IMR-90 (cell line): ENCODE results near the gene USP5. TPM values are rescaled to one million over a fixed set of nuclear protein-coding genes. Genes with fewer than 3 reads are reported as not detected.

Experiments used
- ATAC-seq: fragments of 200-7000 bp; cut with Tn5 transposase; 2 replicates; pipeline ENCODE4 v1.9.1; 2020; ENCODE audit warnings: low read depth, mild to moderate bottlenecking, moderate library complexity
- BruUV-seq: library from RNA; stranded (reverse); fragments of 400-500 nt; replicated peaks from 2 replicates; lab custom pipeline; 2021; lab: Mats Ljungman, UMichigan
- CTCF ChIA-PET: fragments of 300-600 bp; formaldehyde crosslinking; extraction: SDS; loops from one replicate; lab custom pipeline; 2021; ENCODE audit warnings: antibody characterized with exemption; lab: Yijun Ruan, JAX
- POLR2A ChIA-PET: fragments of 300-600 bp; sonication (Branson Sonifier 250); formaldehyde crosslinking; loops from one replicate; lab custom pipeline; 2022; ENCODE audit warnings: antibody characterized with exemption; ENCODE audit not compliant: unreplicated experiment; lab: Charles Lee
- DNase-seq: peaks from one replicate; pipeline ENCODE4 v3.0.0; 2013
- H2AFZ ChIP-seq: replicated peaks from 2 replicates; pipeline ENCODE3; 2013; ENCODE audit warnings: low read length, mild to moderate bottlenecking; ENCODE audit not compliant: poor library complexity
- H2AK5ac ChIP-seq: 2 replicates; pipeline ENCODE4 v1.6.1; 2013; ENCODE audit warnings: low read depth, low read length, inconsistent platforms
- H2AK9ac ChIP-seq: replicated peaks from 2 replicates; pipeline ENCODE3; 2013; ENCODE audit warnings: mild to moderate bottlenecking, low read depth, low read length, moderate library complexity; ENCODE audit not compliant: poor library complexity
- H2BK120ac ChIP-seq: 2 replicates; pipeline ENCODE4 v1.6.1; 2013; ENCODE audit warnings: low read depth, low read length, inconsistent platforms
- H2BK15ac ChIP-seq: 3 replicates; pipeline ENCODE4 v1.6.1; 2013; ENCODE audit warnings: low read depth, low read length, inconsistent platforms
- H2BK20ac ChIP-seq: 2 replicates; pipeline ENCODE4 v1.6.1; 2013; ENCODE audit warnings: low read depth, mild to moderate bottlenecking, inconsistent platforms, low read length, moderate library complexity
- H2BK5ac ChIP-seq: 2 replicates; pipeline ENCODE4 v1.6.1; 2013; ENCODE audit warnings: mild to moderate bottlenecking, low read depth, low read length, inconsistent platforms; ENCODE audit not compliant: poor library complexity, severe bottlenecking
- H3K14ac ChIP-seq: replicated peaks from 2 replicates; pipeline ENCODE4 v1.6.1; 2013; ENCODE audit warnings: low read depth, low read length, inconsistent platforms
- H3K18ac ChIP-seq: 2 replicates; pipeline ENCODE4 v1.6.1; 2013; ENCODE audit warnings: low read depth, low read length, control low read depth
- H3K23ac ChIP-seq: 2 replicates; pipeline ENCODE4 v1.6.1; 2013; ENCODE audit warnings: low read depth, low read length, inconsistent platforms
- H3K27ac ChIP-seq: 2 replicates; pipeline ENCODE4 v1.5.1; 2013; ENCODE audit warnings: mild to moderate bottlenecking, control low read depth, low read length; ENCODE audit not compliant: insufficient read depth
- H3K27me3 ChIP-seq: 2 replicates; pipeline ENCODE4 v1.6.1; 2013; ENCODE audit warnings: low read length; ENCODE audit not compliant: control insufficient read depth, insufficient read depth
- H3K36me3 ChIP-seq: 2 replicates; pipeline ENCODE4 v1.6.1; 2013; ENCODE audit warnings: low read length, mixed read lengths; ENCODE audit not compliant: control insufficient read depth, insufficient read depth
- H3K4ac ChIP-seq: 2 replicates; pipeline ENCODE4 v1.6.1; 2013; ENCODE audit warnings: low read depth, low read length, inconsistent platforms
- H3K4me1 ChIP-seq: 2 replicates; pipeline ENCODE4 v1.6.1; 2013; ENCODE audit warnings: low read length, mixed read lengths; ENCODE audit not compliant: control insufficient read depth, insufficient read depth
- H3K4me2 ChIP-seq: 2 replicates; pipeline ENCODE4 v1.6.1; 2013; ENCODE audit warnings: low read depth, mild to moderate bottlenecking, control low read depth, low read length, moderate library complexity
- H3K4me3 ChIP-seq: 2 replicates; pipeline ENCODE4 v1.5.1; 2013; ENCODE audit warnings: low read depth, mild to moderate bottlenecking, control low read depth, low read length, moderate library complexity; ENCODE audit not compliant: insufficient read depth
- H3K56ac ChIP-seq: 2 replicates; pipeline ENCODE4 v1.6.1; 2013; ENCODE audit warnings: low read length, inconsistent platforms; ENCODE audit not compliant: insufficient read depth; ENCODE audit errors: extremely low read depth
- H3K79me1 ChIP-seq, 2 experiments: 2 replicates each; pipeline ENCODE4 v1.6.1; 2013; ENCODE audit warnings: low read length in 2 of 2, inconsistent platforms in 1 of 2, low read depth in 1 of 2
- H3K9ac ChIP-seq: 2 replicates; pipeline ENCODE4 v1.6.1; 2013; ENCODE audit warnings: low read depth, low read length, control low read depth
- H3K9me1 ChIP-seq: 2 replicates; pipeline ENCODE4 v1.6.1; 2013; ENCODE audit warnings: low read length, inconsistent platforms; ENCODE audit not compliant: insufficient read depth
- H3K9me3 ChIP-seq: 2 replicates; pipeline ENCODE4 v1.6.1; 2013; ENCODE audit warnings: low read length; ENCODE audit not compliant: control insufficient read depth, insufficient read depth
- H4K20me1 ChIP-seq: 2 replicates; pipeline ENCODE4 v1.6.1; 2013; ENCODE audit warnings: low read length, inconsistent platforms; ENCODE audit not compliant: insufficient read depth
- H4K5ac ChIP-seq: 2 replicates; pipeline ENCODE4 v1.6.1; 2013; ENCODE audit warnings: mild to moderate bottlenecking, low read depth, low read length, control low read depth
- H4K8ac ChIP-seq, 2 experiments: 2 replicates each; pipeline ENCODE4 v1.6.1; 2013; ENCODE audit warnings: low read depth in 2 of 2, low read length in 2 of 2, control low read depth in 1 of 2, inconsistent platforms in 1 of 2
- H4K91ac ChIP-seq: 2 replicates; pipeline ENCODE4 v1.6.1; 2013; ENCODE audit warnings: low read depth, low read length, inconsistent platforms; ENCODE audit not compliant: insufficient read depth
- BHLHE40 ChIP-seq: fragments of 150-350 bp; IDR thresholded peaks from 2 replicates; pipeline ENCODE4 v1.6.1; 2016; ENCODE audit warnings: mild to moderate bottlenecking, low read depth, low read length
- FOS ChIP-seq: fragments of 150-350 bp; IDR thresholded peaks from 2 replicates; pipeline ENCODE4 v1.6.1; 2016; ENCODE audit warnings: low read depth, low read length
- MAFK ChIP-seq: IDR thresholded peaks from 2 replicates; pipeline ENCODE4 v1.6.1; 2012; ENCODE audit warnings: low read depth, low read length, improper control_type of control experiment
- MAZ ChIP-seq: IDR thresholded peaks from 2 replicates; pipeline ENCODE4 v1.6.1; 2012; ENCODE audit warnings: low read depth, mild to moderate bottlenecking, low read length, improper control_type of control experiment, moderate library complexity, borderline replicate concordance
- NFE2L2 ChIP-seq: fragments of 150-350 bp; IDR thresholded peaks from 2 replicates; pipeline ENCODE4 v1.6.1; 2016; ENCODE audit warnings: low read depth, mild to moderate bottlenecking, low read length
- POLR2A ChIP-seq: IDR thresholded peaks from 2 replicates; pipeline ENCODE4 v1.6.1; 2012; ENCODE audit warnings: mild to moderate bottlenecking, low read depth, low read length
- RAD21 ChIP-seq: IDR thresholded peaks from 2 replicates; pipeline ENCODE4 v1.6.1; 2012; ENCODE audit warnings: low read length, improper control_type of control experiment
- RFX5 ChIP-seq: IDR thresholded peaks from 2 replicates; pipeline ENCODE4 v1.8.0; 2012; ENCODE audit warnings: low read depth, mild to moderate bottlenecking, low read length, moderate library complexity
- SMC3 ChIP-seq: fragments of 150-350 bp; IDR thresholded peaks from 2 replicates; pipeline ENCODE4 v1.6.1; 2016; ENCODE audit warnings: low read depth, mild to moderate bottlenecking, antibody characterized with exemption, low read length, moderate library complexity
- USF2 ChIP-seq: fragments of 150-350 bp; IDR thresholded peaks from 2 replicates; pipeline ENCODE4 v1.6.1; 2017; ENCODE audit warnings: mild to moderate bottlenecking, antibody characterized with exemption, low read length, low read depth
- WGBS, 2 experiments: methylation state at CpG; one replicate each; pipeline versions ENCODE4 v1.1.5 to v1.1.7; 2013; ENCODE audit warnings: missing lambda C conversion rate in 2 of 2; ENCODE audit not compliant: insufficient read length in 1 of 2; ENCODE audit errors: extremely low coverage in 2 of 2; 5-methylcytosine and 5-hydroxymethylcytosine counted together
- dilution Hi-C: fragments of 300-500 bp; cut with HindIII; formaldehyde crosslinking; loops from one replicate; pipeline ENCODE4 v1.14.3; 2018; ENCODE audit warnings: low sequenced_read_pairs; ENCODE audit not compliant: unreplicated experiment
- in situ Hi-C: fragments of 300-500 bp; cut with MboI; formaldehyde crosslinking; loops from 3 replicates; pipeline ENCODE4 v1.14.3; 2019; ENCODE audit warnings: low sequenced_read_pairs, inconsistent platforms, mixed read lengths
- intact Hi-C: fragments of 100-400 bp; cut with micrococcal nuclease; formaldehyde crosslinking; loops from 2 replicates; pipeline ENCODE4 v1.10.0; 2022
- polyA plus RNA-seq, 3 experiments: library from polyadenylated mRNA; depleted of rRNA; stranded (reverse); fragments of >200 nt; gene quantifications; 2 replicates each; pipeline ENCODE4 v1.2.3, GENCODE V29; 2012; ENCODE audit warnings: low replicate concordance in 1 of 3
- total RNA-seq: library from RNA; depleted of rRNA; stranded (reverse); fragments of >200 nt; gene quantifications from 2 replicates; pipeline ENCODE4 v1.2.3, GENCODE V29; 2012
- TF ChIP-seq, protein P1 (sequence below): conservative IDR thresholded peaks from 2 replicates; pipeline ENCODE4 v1.5.1; 2012; ENCODE audit warnings: mild to moderate bottlenecking, low read depth, low read length, improper control_type of control experiment

The USP5 gene
- total and polyA plus RNA-seq, 2 of the 4 experiments (the other 2 are of a cell fraction) = 69.7 to 125 TPM

GRCh38 chr12:6843118-6843902, 8.6 kb upstream of the USP5 start:
- Histone ChIP-seq H3K4ac (no peak overlapping the region), H3K27me3 (no peaks in the 10 kb centered on the region), H2AFZ (no peak overlapping the region), H2BK20ac (no peak overlapping the region), H2AK9ac (no peak overlapping the region), H3K9me1 (no peaks in the 10 kb centered on the region), H2AK5ac (no peak overlapping the region), H3K9me3 (no peaks in the 10 kb centered on the region), H3K4me2 (no peak overlapping the region), H3K4me3 (no peak overlapping the region), H3K9ac (no peak overlapping the region), H3K14ac (no peak overlapping the region), H3K36me3 (peaks cover 71% of the 10 kb centered on the region), H4K91ac (no peak overlapping the region), H4K5ac (no peak overlapping the region), H3K56ac (no peak overlapping the region), H4K20me1 (no peaks in the 10 kb centered on the region; the same call in 1 of the 2 replicates), H2BK120ac (no peak overlapping the region), H3K23ac (no peak overlapping the region), H2BK5ac (no peak overlapping the region), H3K79me1 (peaks cover 6 to 13% of the 10 kb centered on the region in 2 experiments; a peak in 3 of 4 replicates), H4K8ac (no peak overlapping the region), H3K4me1 (no peaks in the 10 kb centered on the region), H3K18ac (no peak overlapping the region), H2BK15ac (no peak overlapping the region), H3K27ac (no peak overlapping the region)
- ChIA-PET POLR2A (interaction anchor here (1.1 kb wide), 1 partner anchor 9 kb away, joined by 3 read pairs; no protein-coding TSS in a partner anchor), CTCF (interaction anchor here (0.6 to 0.9 kb wide), 2 partner anchors 7 to 8 kb away, joined by 3 to 6 read pairs; partner anchors contain the start of gene USP5)
- dilution Hi-C loops = no loop called here
- 80% methylated on average over 2 of the region's 16 CpGs; no CpG with 5 or more reads in 1 of the 2 experiments for WGBS, 2 experiments
- intact Hi-C loops = no loop called here
- TF ChIP-seq RFX5 = no peak
- TF ChIP-seq SMC3 = no peak
- no peak for TF ChIP-seq MAFK
- TF ChIP-seq MAZ = no peak
- TF ChIP-seq BHLHE40 = no peak
- TF ChIP-seq FOS = no peak
- no peak for TF ChIP-seq POLR2A
- TF ChIP-seq RAD21 = no peak
- TF ChIP-seq, protein P1, sequence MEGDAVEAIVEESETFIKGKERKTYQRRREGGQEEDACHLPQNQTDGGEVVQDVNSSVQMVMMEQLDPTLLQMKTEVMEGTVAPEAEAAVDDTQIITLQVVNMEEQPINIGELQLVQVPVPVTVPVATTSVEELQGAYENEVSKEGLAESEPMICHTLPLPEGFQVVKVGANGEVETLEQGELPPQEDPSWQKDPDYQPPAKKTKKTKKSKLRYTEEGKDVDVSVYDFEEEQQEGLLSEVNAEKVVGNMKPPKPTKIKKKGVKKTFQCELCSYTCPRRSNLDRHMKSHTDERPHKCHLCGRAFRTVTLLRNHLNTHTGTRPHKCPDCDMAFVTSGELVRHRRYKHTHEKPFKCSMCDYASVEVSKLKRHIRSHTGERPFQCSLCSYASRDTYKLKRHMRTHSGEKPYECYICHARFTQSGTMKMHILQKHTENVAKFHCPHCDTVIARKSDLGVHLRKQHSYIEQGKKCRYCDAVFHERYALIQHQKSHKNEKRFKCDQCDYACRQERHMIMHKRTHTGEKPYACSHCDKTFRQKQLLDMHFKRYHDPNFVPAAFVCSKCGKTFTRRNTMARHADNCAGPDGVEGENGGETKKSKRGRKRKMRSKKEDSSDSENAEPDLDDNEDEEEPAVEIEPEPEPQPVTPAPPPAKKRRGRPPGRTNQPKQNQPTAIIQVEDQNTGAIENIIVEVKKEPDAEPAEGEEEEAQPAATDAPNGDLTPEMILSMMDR = no peak
- TF ChIP-seq NFE2L2 = no peak
- no peak for TF ChIP-seq USF2
- in situ Hi-C loops = no loop called here
- no peak for ATAC-seq
- BruUV-seq = no TSS peak
- DNase-seq = no peak
